ENCODE measurements around the gene TNFSF8. TPM values are rescaled to one million over a fixed set of nuclear protein-coding genes. Genes with fewer than 3 reads are reported as not detected.

TNFSF8 gene
- total and polyA plus RNA-seq, 2 of the 8 experiments (the other 6 are each of a cell fraction or from before 2014, with no cell fraction given): not detected

DNA sequence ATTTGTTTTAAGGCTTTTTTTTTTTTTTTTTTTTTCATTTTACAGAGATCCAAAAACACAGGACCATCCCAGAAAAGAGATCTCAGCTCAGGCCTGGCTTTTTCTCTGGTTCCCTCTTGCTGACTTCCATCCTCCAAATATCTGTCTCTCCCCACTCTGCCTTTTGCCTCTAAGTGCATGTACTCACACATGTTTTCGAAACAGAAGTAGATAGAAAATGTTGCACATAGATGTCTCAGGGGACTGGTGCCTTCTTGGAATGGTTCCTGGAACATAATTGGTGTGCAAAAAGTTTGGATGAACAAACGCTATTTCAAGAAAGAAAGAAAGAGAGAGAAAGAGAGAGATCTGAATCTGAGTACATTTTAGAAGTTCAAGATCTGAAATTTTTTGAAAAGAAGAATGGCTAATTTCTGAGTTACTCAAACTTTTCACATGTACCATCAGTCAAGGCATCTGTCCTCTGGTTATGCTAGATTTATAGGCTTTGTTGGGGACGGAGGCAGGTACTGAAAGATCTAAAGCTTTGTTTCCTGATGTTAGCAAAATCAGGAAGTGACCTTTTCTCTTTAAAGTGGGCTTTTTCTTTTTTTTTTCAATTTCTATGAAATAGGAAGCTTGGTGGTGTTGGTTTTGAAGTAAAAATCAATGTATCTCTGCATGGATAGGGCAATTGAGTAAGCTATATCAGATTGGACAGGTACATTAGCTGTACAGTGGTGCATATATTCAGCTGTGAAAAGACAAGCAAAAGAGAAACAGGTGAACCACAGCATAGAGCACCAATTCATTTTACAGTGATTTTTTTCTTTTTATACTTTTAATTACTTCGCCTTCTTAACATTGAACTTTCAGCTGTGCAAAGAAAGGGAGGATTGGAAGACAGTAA is 8.5 kb upstream of the TNFSF8 start (continued):
- TF ChIP-seq SP4 (IDR thresholded peaks at IDR 0.05; ENCODE audit: low read length) (no peak), CHD1 (IDR thresholded peaks at IDR 0.05; ENCODE audit: low read depth, low read length) (no peak), RXRA (IDR thresholded peaks at IDR 0.05; ENCODE audit: insufficient read depth, low read depth, low read length) (no peak)
- TF ChIP-seq, protein P1, sequence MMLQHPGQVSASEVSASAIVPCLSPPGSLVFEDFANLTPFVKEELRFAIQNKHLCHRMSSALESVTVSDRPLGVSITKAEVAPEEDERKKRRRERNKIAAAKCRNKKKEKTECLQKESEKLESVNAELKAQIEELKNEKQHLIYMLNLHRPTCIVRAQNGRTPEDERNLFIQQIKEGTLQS (IDR thresholded peaks at IDR 0.05; ENCODE audit: insufficient read depth, low read depth, low read length): no peak
- TF ChIP-seq, protein P2, sequence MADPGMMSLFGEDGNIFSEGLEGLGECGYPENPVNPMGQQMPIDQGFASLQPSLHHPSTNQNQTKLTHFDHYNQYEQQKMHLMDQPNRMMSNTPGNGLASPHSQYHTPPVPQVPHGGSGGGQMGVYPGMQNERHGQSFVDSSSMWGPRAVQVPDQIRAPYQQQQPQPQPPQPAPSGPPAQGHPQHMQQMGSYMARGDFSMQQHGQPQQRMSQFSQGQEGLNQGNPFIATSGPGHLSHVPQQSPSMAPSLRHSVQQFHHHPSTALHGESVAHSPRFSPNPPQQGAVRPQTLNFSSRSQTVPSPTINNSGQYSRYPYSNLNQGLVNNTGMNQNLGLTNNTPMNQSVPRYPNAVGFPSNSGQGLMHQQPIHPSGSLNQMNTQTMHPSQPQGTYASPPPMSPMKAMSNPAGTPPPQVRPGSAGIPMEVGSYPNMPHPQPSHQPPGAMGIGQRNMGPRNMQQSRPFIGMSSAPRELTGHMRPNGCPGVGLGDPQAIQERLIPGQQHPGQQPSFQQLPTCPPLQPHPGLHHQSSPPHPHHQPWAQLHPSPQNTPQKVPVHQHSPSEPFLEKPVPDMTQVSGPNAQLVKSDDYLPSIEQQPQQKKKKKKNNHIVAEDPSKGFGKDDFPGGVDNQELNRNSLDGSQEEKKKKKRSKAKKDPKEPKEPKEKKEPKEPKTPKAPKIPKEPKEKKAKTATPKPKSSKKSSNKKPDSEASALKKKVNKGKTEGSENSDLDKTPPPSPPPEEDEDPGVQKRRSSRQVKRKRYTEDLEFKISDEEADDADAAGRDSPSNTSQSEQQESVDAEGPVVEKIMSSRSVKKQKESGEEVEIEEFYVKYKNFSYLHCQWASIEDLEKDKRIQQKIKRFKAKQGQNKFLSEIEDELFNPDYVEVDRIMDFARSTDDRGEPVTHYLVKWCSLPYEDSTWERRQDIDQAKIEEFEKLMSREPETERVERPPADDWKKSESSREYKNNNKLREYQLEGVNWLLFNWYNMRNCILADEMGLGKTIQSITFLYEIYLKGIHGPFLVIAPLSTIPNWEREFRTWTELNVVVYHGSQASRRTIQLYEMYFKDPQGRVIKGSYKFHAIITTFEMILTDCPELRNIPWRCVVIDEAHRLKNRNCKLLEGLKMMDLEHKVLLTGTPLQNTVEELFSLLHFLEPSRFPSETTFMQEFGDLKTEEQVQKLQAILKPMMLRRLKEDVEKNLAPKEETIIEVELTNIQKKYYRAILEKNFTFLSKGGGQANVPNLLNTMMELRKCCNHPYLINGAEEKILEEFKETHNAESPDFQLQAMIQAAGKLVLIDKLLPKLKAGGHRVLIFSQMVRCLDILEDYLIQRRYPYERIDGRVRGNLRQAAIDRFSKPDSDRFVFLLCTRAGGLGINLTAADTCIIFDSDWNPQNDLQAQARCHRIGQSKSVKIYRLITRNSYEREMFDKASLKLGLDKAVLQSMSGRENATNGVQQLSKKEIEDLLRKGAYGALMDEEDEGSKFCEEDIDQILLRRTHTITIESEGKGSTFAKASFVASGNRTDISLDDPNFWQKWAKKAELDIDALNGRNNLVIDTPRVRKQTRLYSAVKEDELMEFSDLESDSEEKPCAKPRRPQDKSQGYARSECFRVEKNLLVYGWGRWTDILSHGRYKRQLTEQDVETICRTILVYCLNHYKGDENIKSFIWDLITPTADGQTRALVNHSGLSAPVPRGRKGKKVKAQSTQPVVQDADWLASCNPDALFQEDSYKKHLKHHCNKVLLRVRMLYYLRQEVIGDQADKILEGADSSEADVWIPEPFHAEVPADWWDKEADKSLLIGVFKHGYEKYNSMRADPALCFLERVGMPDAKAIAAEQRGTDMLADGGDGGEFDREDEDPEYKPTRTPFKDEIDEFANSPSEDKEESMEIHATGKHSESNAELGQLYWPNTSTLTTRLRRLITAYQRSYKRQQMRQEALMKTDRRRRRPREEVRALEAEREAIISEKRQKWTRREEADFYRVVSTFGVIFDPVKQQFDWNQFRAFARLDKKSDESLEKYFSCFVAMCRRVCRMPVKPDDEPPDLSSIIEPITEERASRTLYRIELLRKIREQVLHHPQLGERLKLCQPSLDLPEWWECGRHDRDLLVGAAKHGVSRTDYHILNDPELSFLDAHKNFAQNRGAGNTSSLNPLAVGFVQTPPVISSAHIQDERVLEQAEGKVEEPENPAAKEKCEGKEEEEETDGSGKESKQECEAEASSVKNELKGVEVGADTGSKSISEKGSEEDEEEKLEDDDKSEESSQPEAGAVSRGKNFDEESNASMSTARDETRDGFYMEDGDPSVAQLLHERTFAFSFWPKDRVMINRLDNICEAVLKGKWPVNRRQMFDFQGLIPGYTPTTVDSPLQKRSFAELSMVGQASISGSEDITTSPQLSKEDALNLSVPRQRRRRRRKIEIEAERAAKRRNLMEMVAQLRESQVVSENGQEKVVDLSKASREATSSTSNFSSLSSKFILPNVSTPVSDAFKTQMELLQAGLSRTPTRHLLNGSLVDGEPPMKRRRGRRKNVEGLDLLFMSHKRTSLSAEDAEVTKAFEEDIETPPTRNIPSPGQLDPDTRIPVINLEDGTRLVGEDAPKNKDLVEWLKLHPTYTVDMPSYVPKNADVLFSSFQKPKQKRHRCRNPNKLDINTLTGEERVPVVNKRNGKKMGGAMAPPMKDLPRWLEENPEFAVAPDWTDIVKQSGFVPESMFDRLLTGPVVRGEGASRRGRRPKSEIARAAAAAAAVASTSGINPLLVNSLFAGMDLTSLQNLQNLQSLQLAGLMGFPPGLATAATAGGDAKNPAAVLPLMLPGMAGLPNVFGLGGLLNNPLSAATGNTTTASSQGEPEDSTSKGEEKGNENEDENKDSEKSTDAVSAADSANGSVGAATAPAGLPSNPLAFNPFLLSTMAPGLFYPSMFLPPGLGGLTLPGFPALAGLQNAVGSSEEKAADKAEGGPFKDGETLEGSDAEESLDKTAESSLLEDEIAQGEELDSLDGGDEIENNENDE (IDR thresholded peaks at IDR 0.05; ENCODE audit: insufficient replicate concordance, low read length): no peak

Data from H1 (cell line).